Subcutaneous abdominal adipose tissue (tissue), 5 donors: Measurements from ENCODE around the gene RALGAPB.

Experiments
- H3K27ac ChIP-seq: one replicate; pipeline ENCODE4 v1.7.0; 2013; ENCODE audit warnings: low read depth, mild to moderate bottlenecking, inconsistent platforms, low read length, moderate library complexity
- H3K27me3 ChIP-seq, 5 donors: one replicate each; pipeline ENCODE4 v1.7.0; 2013; ENCODE audit warnings: low read length in 5 of 5, inconsistent platforms in 1 of 5; ENCODE audit not compliant: control insufficient read depth in 5 of 5, insufficient read depth in 4 of 5
- H3K36me3 ChIP-seq, 5 donors: one replicate each; pipeline ENCODE4 v1.7.0; 2013; ENCODE audit warnings: low read length in 5 of 5; ENCODE audit not compliant: control insufficient read depth in 5 of 5, insufficient read depth in 5 of 5
- H3K4me1 ChIP-seq, 5 donors: one replicate each; pipeline ENCODE4 v1.7.0; 2013; ENCODE audit warnings: low read length in 5 of 5, mild to moderate bottlenecking in 3 of 5, moderate library complexity in 1 of 5; ENCODE audit not compliant: control insufficient read depth in 5 of 5, insufficient read depth in 5 of 5
- H3K4me3 ChIP-seq, 5 donors: one replicate each; pipeline ENCODE4 v1.7.0; 2013; ENCODE audit warnings: low read length in 5 of 5, low read depth in 1 of 5
- H3K9ac ChIP-seq, 5 donors: one replicate each; pipeline ENCODE4 v1.7.0; 2013; ENCODE audit warnings: low read length in 5 of 5, mild to moderate bottlenecking in 4 of 5, moderate library complexity in 3 of 5
- H3K9me3 ChIP-seq, 5 donors: one replicate each; pipeline ENCODE4 v1.7.0; 2013; ENCODE audit warnings: low read length in 5 of 5; ENCODE audit not compliant: control insufficient read depth in 5 of 5
- donor health status: healthy.
- donor health status: healthy.
- donor health status: healthy.
- donor health status: healthy.
- donor health status: healthy.

RALGAPB gene

GRCh38 chr20:38600057-38600456 lies 127.4 kb downstream of the RALGAPB start:
- Histone ChIP-seq H3K36me3 (no peaks in the 10 kb centered on the region), H3K4me3 (no peak overlapping the region), H3K9ac (no peak overlapping the region), H3K4me1 (peaks cover 0 to 7% (median 0%) of the 10 kb centered on the region in 5 donors), H3K27me3 (peaks cover 27 to 40% (median 32%) of the 10 kb centered on the region in 5 donors), H3K9me3 (no peaks in the 10 kb centered on the region), H3K27ac (no peak overlapping the region)

DNA sequence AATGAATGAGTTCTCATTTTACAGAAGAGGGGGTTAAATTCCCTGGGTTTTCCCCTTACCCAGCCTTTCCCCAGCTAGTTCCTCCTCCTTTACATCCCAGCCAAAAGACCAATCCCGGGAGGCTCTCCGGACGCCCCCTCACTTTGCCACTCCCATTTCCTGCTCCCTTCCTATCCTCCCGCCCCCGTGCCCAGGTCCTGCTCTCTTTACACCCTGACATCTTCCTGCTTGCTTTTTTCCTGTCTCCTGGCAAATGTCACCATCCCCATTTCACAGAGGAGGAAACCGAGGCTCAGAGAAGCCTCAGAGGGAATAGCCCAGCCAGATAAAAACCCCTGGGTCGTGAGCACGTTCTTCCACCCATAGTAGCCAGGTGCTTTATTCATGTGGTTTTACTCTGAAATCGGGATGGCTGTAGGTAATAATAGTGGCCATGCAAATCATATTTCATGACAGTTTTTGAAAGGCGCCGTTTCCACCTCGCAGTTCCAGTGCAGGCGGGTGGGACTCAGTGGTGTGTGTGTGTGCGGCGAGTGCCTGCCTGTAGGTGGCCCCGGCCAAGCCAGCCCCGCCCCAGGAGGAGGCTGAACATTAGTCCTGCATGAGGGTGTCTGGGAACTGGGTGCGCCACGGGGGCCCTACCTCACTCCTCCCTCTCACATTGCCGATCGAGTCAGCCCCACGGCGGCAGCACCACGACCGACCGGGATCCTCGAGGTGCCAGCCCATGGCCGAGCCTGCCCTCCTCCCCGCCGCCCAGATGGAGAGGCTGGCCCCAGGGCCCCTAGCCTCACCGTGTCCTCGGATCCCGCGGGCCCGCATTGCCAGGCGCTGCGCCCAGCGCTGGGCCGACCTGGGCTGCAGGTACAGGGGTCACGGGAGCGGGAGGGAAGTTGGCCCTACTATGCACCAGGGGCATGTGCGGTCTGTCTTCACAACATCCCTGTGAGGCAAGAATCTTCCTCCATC lies 128.9 kb downstream of the RALGAPB start, which contains the start of gene ARHGAP40:
Gene ARHGAP40, plus strand, starts transcription at position 594 of the 969 bp plus-strand sequence.
- no peaks in the 10 kb centered on the region for H3K36me3 ChIP-seq
- no peak within 1 kb of the TSS for H3K4me3 ChIP-seq
- H3K4me1 ChIP-seq = peaks cover 0 to 7% (median 0%) of the 10 kb centered on the region in 5 donors
- no peak within 1 kb of the TSS for H3K27ac ChIP-seq
- no peaks in the 10 kb centered on the region for H3K9me3 ChIP-seq
- H3K27me3 ChIP-seq = peaks cover 32 to 42% (median 34%) of the 10 kb centered on the region in 5 donors
- no peak within 1 kb of the TSS for H3K9ac ChIP-seq

GRCh38 chr20:38602185-38602581 lies 129.5 kb downstream of the RALGAPB start:
- Histone ChIP-seq H3K4me3 (no peak overlapping the region), H3K36me3 (no peaks in the 10 kb centered on the region), H3K27me3 (peaks cover 32 to 46% (median 37%) of the 10 kb centered on the region in 5 donors), H3K9me3 (no peaks in the 10 kb centered on the region), H3K4me1 (peaks cover 0 to 7% (median 0%) of the 10 kb centered on the region in 5 donors), H3K9ac (no peak overlapping the region), H3K27ac (no peak overlapping the region)

DNA sequence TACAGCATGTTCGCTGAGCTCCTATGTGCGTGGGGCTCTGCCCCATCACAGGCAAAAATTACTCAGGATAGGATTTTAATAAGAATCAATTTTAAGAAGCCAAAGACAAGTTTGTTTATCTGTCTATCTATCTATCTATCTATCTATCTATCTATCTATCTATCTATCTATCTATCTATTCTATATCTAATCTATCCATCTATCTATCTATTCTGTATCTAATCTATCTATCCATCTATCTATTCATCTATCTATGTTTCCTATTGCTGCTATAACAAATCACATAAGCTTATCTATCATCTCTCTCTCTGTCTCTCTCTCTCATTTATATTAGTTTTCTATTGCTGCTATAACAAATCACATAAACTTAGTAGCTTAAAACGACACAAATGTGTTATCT lies 130.6 kb downstream of the RALGAPB start:
- Histone ChIP-seq H3K4me1 (peaks cover 0 to 7% (median 0%) of the 10 kb centered on the region in 5 donors), H3K36me3 (no peaks in the 10 kb centered on the region), H3K27ac (no peak overlapping the region), H3K27me3 (peaks cover 32 to 46% (median 37%) of the 10 kb centered on the region in 5 donors), H3K9ac (no peak overlapping the region), H3K9me3 (peaks cover 0 to 2% (median 0%) of the 10 kb centered on the region in 5 donors), H3K4me3 (no peak overlapping the region)

DNA sequence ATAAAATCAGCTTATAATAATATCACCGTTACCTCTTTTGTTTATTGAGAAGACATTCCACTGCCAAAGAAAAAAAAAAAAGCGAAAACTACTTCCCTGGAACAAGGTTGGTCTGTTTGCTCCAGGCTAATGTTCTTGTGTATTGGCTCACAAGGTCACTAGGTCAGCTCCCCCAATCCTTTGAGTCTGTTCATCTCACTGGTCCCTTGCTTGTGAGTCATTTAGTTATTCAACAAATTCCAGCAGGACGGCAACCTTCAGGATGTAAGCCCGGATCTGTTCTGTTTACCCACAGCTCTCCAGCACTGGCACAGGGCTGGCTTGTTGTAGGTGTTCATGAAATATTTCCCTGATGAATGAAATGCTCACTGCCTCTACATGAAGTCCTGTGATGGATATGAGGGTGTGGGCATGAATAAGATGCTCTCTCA lies 132.2 kb downstream of the RALGAPB start:
- H3K4me1 ChIP-seq = peaks cover 0 to 7% (median 0%) of the 10 kb centered on the region in 5 donors
- H3K4me3 ChIP-seq = no peak overlapping the region
- H3K27ac ChIP-seq = no peak overlapping the region
- no peaks in the 10 kb centered on the region for H3K36me3 ChIP-seq
- no peak overlapping the region for H3K9ac ChIP-seq
- peaks cover 0 to 4% (median 0%) of the 10 kb centered on the region in 5 donors for H3K9me3 ChIP-seq
- peaks cover 33 to 43% (median 39%) of the 10 kb centered on the region in 5 donors for H3K27me3 ChIP-seq

- H3K9me3 ChIP-seq = peaks cover 0 to 4% (median 0%) of the 10 kb centered on the region in 5 donors
- no peaks in the 10 kb centered on the region for H3K36me3 ChIP-seq
- H3K27ac ChIP-seq = no peak overlapping the region
- H3K27me3 ChIP-seq = peaks cover 11 to 22% (median 15%) of the 10 kb centered on the region in 5 donors
- H3K4me1 ChIP-seq = no peaks in the 10 kb centered on the region
- H3K9ac ChIP-seq = no peak overlapping the region
- H3K4me3 ChIP-seq = no peak overlapping the region
Observed at GRCh38 chr20:38607351-38607750, 134.7 kb downstream of the RALGAPB start.

DNA sequence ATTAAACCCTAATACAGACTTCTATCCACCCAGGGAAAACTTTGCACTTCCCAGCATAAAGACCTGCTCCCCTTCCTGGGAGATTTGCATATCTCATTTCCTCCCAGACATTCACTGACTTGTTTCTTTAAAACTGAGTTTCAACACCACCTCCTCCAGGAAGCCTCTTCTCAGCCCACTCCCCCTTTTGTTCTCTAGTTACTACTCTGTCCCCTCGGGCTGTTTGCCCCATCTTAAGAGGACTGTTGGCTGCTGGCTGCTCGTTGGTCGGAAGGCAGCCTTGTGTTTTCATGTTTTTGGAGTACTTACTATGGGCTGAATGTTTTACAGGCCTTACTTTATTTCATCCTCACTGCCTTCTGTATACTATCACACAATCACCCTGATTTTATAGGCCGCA lies 135.5 kb downstream of the RALGAPB start:
- H3K9ac ChIP-seq = no peak overlapping the region
- H3K36me3 ChIP-seq = no peaks in the 10 kb centered on the region
- H3K27me3 ChIP-seq = peaks cover 6 to 18% (median 11%) of the 10 kb centered on the region in 5 donors
- H3K4me3 ChIP-seq = no peak overlapping the region
- H3K4me1 ChIP-seq = no peaks in the 10 kb centered on the region
- H3K9me3 ChIP-seq = peaks cover 0 to 4% (median 0%) of the 10 kb centered on the region in 5 donors
- H3K27ac ChIP-seq = no peak overlapping the region

GRCh38 chr20:38609815-38610214 lies 137.2 kb downstream of the RALGAPB start:
- Histone ChIP-seq H3K9me3 (peaks cover 0 to 4% (median 0%) of the 10 kb centered on the region in 5 donors), H3K4me1 (no peaks in the 10 kb centered on the region), H3K36me3 (no peaks in the 10 kb centered on the region), H3K4me3 (no peak overlapping the region), H3K27ac (no peak overlapping the region), H3K27me3 (peaks cover 7 to 13% (median 11%) of the 10 kb centered on the region in 5 donors), H3K9ac (no peak overlapping the region)

DNA sequence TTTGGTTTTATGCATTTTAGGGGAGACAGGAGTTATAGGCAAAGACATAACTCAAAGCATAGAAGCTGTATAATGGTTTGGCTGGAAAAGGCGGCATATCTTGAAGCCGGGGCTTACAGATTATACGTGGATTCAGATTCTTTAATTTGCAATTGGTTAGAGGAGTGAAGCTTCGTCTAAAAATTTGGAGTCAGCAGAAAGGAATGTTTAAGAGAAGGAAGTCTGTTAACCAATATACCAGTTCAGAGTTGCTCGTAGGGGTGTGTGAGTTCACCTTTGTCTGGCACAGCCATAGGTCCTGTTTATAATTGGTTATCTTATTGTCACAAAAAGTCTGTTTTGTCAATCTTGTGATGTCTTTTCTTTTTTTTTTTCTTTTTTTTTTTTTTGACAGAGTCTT lies 137.9 kb downstream of the RALGAPB start:
- no peak overlapping the region for H3K9ac ChIP-seq
- H3K9me3 ChIP-seq = peaks cover 0 to 4% (median 0%) of the 10 kb centered on the region in 5 donors
- no peak overlapping the region for H3K4me3 ChIP-seq
- no peak overlapping the region for H3K27ac ChIP-seq
- no peaks in the 10 kb centered on the region for H3K36me3 ChIP-seq
- H3K27me3 ChIP-seq = peaks cover 7 to 16% (median 11%) of the 10 kb centered on the region in 5 donors
- H3K4me1 ChIP-seq = no peaks in the 10 kb centered on the region
